Stimulated activated naive CD8-positive, alpha-beta T cell treated with anti-CD3 and anti-CD28 coated beads, Interleukin-15, Interleukin-2, amounts not matched to agents 100 U/mL and 50 U/mL, for 24 hours (primary cell): ENCODE results near the gene CFAP90.
A peak's percentile ranks its signal among the peaks of the same experiment; 100 is the strongest.

ENCODE experiments used
- ATAC-seq: fragments of 150-1000 bp; cut with Tn5 transposase; one replicate; pipeline ENCODE4 v1.10.0; 2021
- DNase-seq: peaks from one replicate; pipeline ENCODE4 v3.0.0; 2021

The CFAP90 gene

GRCh38 chr5:7822449-7822848 is 28.5 kb downstream of the CFAP90 start:
- no peak for ATAC-seq

DNA sequence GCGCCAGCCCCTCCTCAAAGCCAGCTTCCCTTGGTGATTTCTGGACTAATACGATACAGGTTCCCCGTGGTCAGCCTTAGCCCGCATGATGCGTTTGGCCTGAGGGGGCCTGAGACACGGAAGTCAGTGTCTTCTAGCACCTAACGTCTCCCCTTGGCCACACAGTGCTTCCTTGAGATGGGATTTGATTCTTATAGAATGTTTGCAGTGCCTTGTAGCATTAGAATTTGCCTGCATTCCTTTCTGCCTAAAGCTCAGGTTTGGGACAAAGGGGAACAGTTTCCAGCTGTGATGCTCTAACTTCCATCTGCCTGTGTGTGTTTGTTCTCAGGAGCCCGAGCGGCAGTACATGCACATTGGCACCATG is 34.4 kb downstream of the CFAP90 start:
- DNase-seq (no peak), ATAC-seq (no peak)

More at GRCh38 chr5:7822449-7822848, 28.5 kb downstream of the CFAP90 start:
- DNase-seq = no peak

DNA sequence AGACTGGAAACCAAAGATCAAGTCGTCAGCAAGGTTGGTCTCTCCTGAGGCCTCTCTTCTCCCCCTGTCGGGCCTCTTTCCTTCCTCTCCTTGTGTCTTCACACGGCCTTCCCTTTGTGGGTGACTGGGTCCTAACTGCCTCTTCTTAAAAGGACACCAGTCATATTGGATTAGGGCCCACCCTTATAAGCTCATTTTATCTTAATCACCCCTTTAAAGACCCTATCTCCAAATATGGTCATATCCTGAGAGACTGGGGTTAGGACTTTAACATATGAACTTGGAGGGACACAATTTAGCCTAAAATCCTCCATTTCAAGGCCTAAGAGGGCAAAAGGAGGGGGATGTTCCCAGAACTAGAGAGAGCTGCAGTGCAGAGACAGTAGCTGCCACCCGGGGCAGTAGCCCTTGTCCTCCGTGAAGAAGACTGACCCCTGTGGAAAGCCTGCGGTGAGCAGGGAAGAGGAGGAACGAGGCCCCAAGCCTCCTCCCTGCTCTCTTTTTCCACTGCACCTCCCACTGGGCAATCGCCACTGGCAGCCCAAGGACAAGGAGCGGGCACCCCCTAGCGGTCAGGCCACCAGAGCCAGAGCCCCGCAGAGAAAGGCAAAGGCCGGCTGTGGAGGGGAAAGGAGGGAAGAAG is 34.9 kb downstream of the CFAP90 start:
- peak; percentile 82 for ATAC-seq
- peak; percentile 79 for DNase-seq

DNA sequence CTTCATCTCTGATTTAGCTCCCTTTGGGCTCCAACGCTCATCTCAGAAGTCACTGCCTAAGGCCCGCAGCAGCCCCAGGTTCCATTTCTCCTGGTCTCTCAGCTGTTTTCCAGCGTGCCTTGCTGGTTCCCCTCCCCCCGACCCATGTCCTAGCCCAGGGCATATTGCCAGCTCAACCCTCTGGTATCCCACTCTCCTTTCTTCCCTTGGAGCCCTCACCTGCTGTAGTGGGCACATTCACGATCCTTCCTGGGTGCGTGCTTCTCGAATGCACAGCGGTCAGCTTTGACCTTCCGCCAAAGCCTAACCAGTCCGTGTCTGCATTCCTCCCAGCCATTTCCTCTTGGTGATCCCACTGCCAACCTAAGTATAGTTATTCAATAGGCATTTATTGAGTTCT is 36.1 kb downstream of the CFAP90 start:
- no peak for ATAC-seq
- DNase-seq = no peak

GRCh38 chr5:7813576-7813975 is 37.4 kb downstream of the CFAP90 start:
- DNase-seq (no peak), ATAC-seq (no peak)

DNA sequence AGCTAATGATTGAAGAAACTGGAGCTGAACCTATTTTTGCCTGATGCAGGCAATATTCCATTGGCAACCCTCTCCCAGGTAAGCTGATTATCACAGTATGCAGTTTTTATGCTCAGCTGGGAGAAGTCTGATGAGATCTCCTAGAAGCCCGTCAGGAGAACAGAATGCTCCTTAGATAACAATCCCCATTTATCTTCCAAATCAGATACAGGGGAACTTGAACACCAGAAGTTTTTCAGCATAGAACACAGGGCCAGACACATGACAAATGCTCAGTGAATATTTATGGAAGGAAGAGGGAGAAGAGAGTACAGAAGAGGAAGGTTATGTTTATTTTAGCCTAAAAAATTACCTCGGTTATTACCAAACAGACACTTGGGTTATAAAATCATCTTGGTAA is 37.9 kb downstream of the CFAP90 start:
- DNase-seq (no peak), ATAC-seq (no peak)

DNA sequence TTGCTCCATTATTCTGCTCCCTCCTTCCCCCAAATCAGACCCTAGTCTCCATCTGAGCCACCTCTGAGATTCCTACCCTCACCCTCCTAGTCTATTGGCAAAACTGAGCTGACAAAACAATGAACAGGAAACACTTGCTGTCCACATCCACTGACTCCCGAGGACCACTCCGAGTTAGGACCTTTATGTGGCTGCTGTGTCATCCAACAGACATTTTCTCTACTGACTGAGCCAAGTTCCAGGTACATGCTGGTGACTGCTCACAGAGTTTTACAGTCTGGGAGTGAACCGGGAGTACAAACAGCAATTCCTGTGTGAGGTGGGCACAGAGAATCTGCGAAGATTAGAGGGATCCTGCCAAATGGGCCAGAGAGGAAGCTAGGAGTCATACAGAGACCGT is 39.2 kb downstream of the CFAP90 start:
- ATAC-seq (no peak), DNase-seq (no peak)

- ATAC-seq (no peak), DNase-seq (no peak)
Observed at GRCh38 chr5:7808998-7809397, 41.9 kb downstream of the CFAP90 start.

- no peak for DNase-seq
- ATAC-seq = no peak
Observed at GRCh38 chr5:7805379-7805778, 45.6 kb downstream of the CFAP90 start.

DNA sequence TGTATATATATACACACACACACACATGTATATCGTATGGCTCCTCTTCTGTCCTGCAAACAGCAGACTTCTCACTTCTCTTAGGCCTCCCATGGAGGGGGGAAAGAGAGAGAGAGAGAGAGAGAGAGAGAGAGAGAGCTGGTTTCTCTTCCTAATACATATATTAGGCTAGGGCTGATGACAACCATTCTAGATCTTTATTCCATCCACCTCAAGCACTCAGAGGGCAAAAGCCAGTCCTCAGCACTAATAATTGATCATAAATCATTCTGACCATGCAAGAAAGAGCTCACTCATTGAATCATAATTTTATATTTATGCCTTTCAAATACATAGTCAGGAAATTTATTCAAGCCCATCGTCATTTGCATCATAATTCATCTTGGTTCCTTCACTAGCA is 47.0 kb downstream of the CFAP90 start:
- no peak for ATAC-seq

GRCh38 chr5:7802855-7803254 is 48.1 kb downstream of the CFAP90 start:
- DNase-seq = no peak
- ATAC-seq = no peak

More for the DNA sequence above, 47.0 kb downstream of the CFAP90 start:
- DNase-seq = no peak

DNA sequence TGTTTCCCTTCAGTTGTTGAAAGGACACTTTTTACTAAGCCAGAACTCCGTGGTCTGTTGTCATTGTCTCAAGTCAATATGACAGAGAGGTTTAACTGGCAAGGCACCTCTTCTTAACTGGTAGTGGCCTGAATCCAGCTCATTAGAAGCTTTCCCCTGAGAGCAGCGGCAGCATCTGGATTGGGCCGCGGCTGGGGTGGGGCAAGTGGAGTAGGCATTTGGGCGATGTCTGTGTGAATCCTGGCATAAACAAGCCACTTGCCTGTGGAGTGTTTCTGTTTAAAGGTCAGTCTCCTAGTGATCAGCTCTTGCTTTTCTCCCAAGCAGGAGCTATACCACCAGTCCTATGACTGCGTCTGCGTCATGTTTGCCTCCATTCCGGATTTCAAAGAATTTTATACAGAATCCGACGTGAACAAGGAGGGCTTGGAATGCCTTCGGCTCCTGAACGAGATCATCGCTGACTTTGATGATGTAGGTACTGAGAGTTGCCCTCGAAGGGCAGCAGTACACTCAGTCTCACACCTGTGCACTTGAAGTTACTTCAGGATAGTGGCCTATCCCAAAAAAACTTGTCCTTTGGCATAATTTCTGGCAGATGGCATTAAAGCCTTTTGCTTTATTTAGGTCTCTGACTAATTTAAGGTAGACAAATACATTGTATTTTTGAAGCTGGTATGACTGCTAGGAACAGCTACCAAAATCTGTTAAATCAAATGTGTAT is 48.9 kb downstream of the CFAP90 start:
- no peak for ATAC-seq

DNA sequence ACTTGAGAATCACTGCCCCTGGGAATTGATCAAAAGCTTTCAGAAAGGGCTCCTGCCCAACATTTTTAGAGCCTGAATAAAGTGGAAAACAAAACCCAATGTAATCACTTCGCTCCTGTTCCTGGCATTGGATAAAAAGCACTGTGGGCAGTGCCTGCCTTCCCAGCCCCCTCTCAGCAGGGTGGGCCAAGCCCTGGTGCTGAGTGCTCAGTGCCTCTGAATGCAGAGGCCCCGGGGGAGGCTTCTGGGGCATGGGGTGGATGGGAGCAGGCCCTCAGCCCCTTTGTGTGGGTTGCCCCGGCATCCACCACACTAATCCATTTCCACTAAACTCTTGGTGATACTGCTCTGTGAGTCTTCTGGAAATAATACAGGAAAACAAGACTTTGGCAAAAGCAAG is 55.6 kb downstream of the CFAP90 start:
- DNase-seq (no peak), ATAC-seq (no peak)

More for the DNA sequence above, 48.9 kb downstream of the CFAP90 start:
- no peak for DNase-seq

- DNase-seq (no peak), ATAC-seq (no peak)
Observed at GRCh38 chr5:7794823-7795222, 56.1 kb downstream of the CFAP90 start.

DNA sequence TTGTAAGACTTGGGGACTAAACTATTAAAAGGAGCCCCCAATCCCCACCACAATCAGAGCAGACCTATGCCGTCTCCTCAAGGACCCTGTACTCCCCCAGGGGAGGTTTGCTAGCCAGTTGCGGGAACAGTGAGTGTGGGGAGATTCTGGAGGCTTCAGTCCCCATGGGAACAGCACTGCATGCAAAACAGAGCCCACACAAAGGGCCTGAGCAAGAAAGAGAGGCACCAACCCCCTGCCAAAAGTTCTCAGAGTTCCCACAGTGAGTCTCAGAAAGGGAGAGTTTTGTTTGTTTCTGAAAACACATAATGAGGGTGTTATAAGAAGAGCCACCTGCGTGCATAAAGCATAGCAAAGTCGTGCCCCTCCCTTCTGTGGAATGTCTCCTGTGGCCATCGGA is 56.6 kb downstream of the CFAP90 start:
- no peak for DNase-seq
- ATAC-seq = no peak

DNA sequence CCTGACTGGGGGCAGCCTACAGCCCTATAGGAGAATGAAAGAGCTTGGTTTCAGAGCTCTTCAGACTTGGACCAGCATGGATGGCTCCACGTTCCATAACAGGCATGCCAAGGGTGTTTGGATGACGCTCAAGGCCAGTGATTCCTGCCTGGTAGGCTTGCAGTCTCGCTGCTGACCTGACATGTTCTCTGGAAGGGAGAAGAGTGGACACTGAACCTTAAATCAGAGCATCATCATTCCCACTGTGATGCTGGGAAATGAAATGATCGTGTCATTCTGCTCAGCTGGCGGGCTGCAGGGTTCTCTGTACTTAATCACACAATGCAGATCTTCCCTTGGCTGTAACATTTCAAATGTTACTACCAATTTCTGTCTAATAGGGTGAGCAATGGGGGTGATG is 57.0 kb downstream of the CFAP90 start:
- DNase-seq (no peak), ATAC-seq (no peak)

DNA sequence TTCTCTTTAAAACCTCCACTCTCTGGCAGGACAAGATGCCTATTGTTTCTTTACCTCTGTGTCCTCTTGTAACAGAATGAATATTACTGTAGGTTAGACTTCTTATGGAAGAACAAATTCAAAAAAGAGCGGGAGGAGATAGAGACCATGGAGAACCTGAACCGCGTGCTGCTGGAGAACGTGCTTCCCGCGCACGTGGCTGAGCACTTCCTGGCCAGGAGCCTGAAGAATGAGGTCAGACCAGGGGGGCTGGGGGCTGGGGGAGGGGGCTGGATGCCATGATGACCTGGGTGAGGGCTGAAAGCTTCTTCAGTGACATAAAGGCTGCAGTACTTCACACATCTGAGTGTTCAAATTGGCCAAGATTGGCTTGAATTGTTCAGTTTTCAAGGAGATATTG is 61.4 kb downstream of the CFAP90 start:
- ATAC-seq (no peak), DNase-seq (no peak)

DNA sequence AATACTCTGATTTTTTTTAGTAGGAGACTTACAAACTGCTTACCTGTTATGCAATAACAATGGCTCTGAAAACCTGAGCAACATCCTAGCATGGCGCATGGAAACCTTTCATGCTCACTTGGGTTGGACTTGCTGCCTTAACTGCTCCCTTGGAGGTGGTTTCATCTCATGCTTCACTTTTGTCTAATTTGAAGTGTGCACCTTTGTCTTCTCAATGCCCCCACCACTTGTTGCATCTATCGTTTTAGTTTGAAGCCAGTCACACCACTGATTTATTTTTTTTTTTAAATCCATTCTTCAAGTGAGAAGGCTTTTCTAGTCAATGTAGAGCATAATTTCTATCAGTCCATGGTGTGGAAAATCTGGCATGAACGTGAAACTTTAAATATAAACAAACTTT is 63.2 kb downstream of the CFAP90 start:
- no peak for ATAC-seq

DNA sequence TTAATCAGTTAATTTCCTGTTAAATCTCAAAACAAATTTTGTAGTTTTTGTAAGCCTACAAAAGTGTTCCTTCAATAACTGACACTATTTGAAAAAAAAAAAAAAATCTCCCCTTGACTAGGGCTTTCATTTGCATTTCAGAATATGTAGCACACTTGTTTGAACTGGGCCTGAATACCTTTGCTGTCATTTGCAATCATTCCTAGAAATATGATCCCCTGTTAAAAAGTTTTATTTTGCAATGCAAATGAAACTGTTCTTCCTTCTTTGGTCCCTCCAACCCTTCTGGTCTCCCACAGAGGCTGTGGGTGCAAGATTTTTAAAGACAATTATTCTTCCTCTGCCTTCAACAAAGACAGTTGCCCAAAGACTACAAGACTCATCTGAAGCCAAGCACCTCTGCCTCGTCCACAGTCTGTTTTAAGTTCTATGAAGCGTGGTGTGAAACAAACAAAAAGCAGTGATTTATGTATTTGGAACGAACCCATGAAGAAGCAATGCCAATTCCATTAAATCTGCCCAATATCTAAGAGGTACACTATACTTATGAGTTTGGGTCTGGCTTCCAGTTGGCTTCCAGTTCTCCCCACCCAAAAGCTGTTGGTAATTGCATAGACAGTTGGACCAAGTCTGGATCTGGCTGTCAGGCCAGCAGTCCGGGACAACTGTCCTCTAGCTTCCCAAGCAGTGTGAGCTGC is 66.1 kb downstream of the CFAP90 start:
- DNase-seq (no peak), ATAC-seq (no peak)

More for the DNA sequence above, 63.2 kb downstream of the CFAP90 start:
- no peak for DNase-seq

GRCh38 chr5:7781899-7782298 is 69.0 kb downstream of the CFAP90 start:
- ATAC-seq (no peak), DNase-seq (no peak)
